D721Med (cell line): ENCODE data around the gene DPH7.

ENCODE experiments used
- DNase-seq: peaks from one replicate; pipeline ENCODE4 v3.0.0; 2011; ENCODE audit warnings: low spot score; ENCODE audit not compliant: insufficient read length
- FAIRE-seq: peaks from 2 replicates; lab custom pipeline; 2011; peaks lifted over from hg19 to GRCh38; lab: Jason Lieb, UNC
- CTCF ChIP-seq: IDR thresholded peaks from 2 replicates; pipeline ENCODE4 v1.5.1; 2012; ENCODE audit warnings: mild to moderate bottlenecking, control low read depth; ENCODE audit not compliant: insufficient read depth; ENCODE audit errors: missing control alignments

The DPH7 gene

GRCh38 chr9:137531099-137531765 is 47.5 kb downstream of the DPH7 start:
- no peak for FAIRE-seq
- no peak for DNase-seq
- TF ChIP-seq CTCF = no peak

GRCh38 chr9:137530331-137530730 is 48.4 kb downstream of the DPH7 start:
- no peak for FAIRE-seq
- TF ChIP-seq CTCF = no peak
- DNase-seq = no peak

DNA sequence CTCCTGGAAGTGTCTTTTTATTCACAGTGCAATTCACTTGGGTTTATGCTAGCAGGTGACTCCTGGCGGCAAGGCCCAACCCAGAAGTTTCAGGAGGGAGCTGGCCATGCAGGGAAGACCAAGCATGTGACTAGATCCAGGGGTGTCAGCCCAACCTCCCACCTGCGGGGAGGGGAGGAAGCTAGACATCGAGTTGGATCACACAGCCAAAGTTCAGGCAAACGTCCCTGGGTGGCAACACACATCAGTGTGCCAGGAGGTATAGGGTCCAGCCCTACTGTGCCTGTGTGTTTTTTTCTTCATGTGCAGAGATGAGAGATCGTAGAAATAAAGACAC is 53.8 kb downstream of the DPH7 start:
- no peak for FAIRE-seq
- TF ChIP-seq CTCF = no peak
- DNase-seq = no peak

GRCh38 chr9:137524161-137524980 is 54.4 kb downstream of the DPH7 start:
- FAIRE-seq (no peak), DNase-seq (no peak)
- no peak for TF ChIP-seq CTCF

GRCh38 chr9:137522746-137523455 is 55.8 kb downstream of the DPH7 start:
- DNase-seq = no peak
- FAIRE-seq = no peak
- TF ChIP-seq CTCF = no peak

DNA sequence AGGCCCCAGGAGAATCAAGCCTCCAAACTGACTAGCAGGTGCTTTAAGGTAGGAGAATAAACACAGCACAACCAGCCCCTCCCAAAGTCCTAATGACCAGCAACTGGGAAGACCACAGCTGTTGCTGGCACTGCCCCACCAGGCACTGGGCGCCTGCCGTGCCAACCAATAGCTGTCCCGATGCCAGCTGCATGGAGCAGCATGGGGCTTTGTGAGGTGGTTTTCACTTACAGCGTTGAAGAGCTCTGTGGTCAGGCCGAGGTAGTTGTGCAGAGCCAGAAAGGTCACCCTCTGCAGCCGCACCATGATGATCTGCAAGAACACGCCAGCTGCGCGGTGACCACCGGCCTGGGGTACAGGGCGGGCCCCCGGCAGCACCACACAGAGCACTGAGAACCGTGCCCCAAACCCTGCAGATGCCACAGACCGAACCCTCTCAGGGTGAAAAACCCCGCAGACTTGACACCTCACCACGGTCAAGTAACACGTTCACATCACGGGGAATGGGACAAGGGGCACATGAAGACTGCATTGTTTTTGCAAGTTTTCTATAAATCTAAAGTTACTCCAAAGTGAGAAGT is 57.2 kb downstream of the DPH7 start:
- no peak for TF ChIP-seq CTCF
- FAIRE-seq = no peak
- no peak for DNase-seq
